ENCODE results near the gene NFKBIB.

NFKBIB gene

GRCh38 chr19:38899447-38900201 is at the start of gene NFKBIB, which contains the start of gene SIRT2:
NFKBIB (plus strand) TSS chr19:38899969; CDS start chr19:38900033, 64 bp downstream.
SIRT2 (minus strand) TSS chr19:38899618; CDS start chr19:38899521, 97 bp downstream.
- H3K36me3 ChIP-seq, result peaks cover 8% of the 10 kb centered on the region
- TF ChIP-seq CTCF (IDR thresholded peaks at IDR 0.05), result peak; percentile 47
- peak within 1 kb of the TSS; percentile 94 for H3K27ac ChIP-seq
- no peaks in the 10 kb centered on the region for H3K27me3 ChIP-seq
- peaks cover 20 to 26% of the 10 kb centered on the region in 2 experiments for H3K4me1 ChIP-seq (ENCODE audit: control insufficient read depth in 1 of 2, insufficient read depth in 1 of 2, low read depth in 1 of 2, low read length in 1 of 2)
- peak within 1 kb of the TSS; percentile 73 to 82 for H3K4me3 ChIP-seq (ENCODE audit: low read depth in 1 of 2, low read length in 1 of 2)
- no peaks in the 10 kb centered on the region for H3K9me3 ChIP-seq

GRCh38 chr19:38850436-38850975 is 49.3 kb upstream of the NFKBIB start:
- H3K27ac ChIP-seq, result peak overlapping the region; percentile 100
- H3K27me3 ChIP-seq, result no peaks in the 10 kb centered on the region
- H3K9me3 ChIP-seq, result no peaks in the 10 kb centered on the region
- H3K4me1 ChIP-seq (ENCODE audit: control insufficient read depth in 1 of 2, insufficient read depth in 1 of 2, low read depth in 1 of 2, low read length in 1 of 2), result peaks cover 34 to 35% of the 10 kb centered on the region in 2 experiments
- H3K4me3 ChIP-seq (ENCODE audit: low read depth in 1 of 2, low read length in 1 of 2), result peak overlapping the region; percentile 80 to 90
- peak; percentile 42 for TF ChIP-seq CTCF (IDR thresholded peaks at IDR 0.05)
- H3K36me3 ChIP-seq, result peaks cover 26% of the 10 kb centered on the region

- Histone ChIP-seq H3K9me3 (no peaks in the 10 kb centered on the region), H3K4me1 (ENCODE audit: control insufficient read depth in 1 of 2, insufficient read depth in 1 of 2, low read depth in 1 of 2, low read length in 1 of 2) (peaks cover 34 to 35% of the 10 kb centered on the region in 2 experiments), H3K27me3 (peaks cover 4% of the 10 kb centered on the region), H3K4me3 (ENCODE audit: low read depth in 1 of 2, low read length in 1 of 2) (peak overlapping the region; percentile 80 to 90), H3K36me3 (peaks cover 20% of the 10 kb centered on the region), H3K27ac (peak overlapping the region; percentile 100)
- no peak for TF ChIP-seq CTCF (IDR thresholded peaks at IDR 0.05)
These were observed 48.7 kb upstream of the NFKBIB start for GRCh38 chr19:38850976-38851621.

- peaks cover 34 to 35% of the 10 kb centered on the region in 2 experiments for H3K4me1 ChIP-seq (ENCODE audit: control insufficient read depth in 1 of 2, insufficient read depth in 1 of 2, low read depth in 1 of 2, low read length in 1 of 2)
- peak overlapping the region; percentile 80 to 90 for H3K4me3 ChIP-seq (ENCODE audit: low read depth in 1 of 2, low read length in 1 of 2)
- no peak for TF ChIP-seq CTCF (IDR thresholded peaks at IDR 0.05)
- H3K27me3 ChIP-seq, result peaks cover 10% of the 10 kb centered on the region
- peaks cover 14% of the 10 kb centered on the region for H3K36me3 ChIP-seq
- H3K27ac ChIP-seq, result peak overlapping the region; percentile 100
- H3K9me3 ChIP-seq, result no peaks in the 10 kb centered on the region
These were observed 48.0 kb upstream of the NFKBIB start for GRCh38 chr19:38851622-38852230.

- peak overlapping the region; percentile 80 to 90 for H3K4me3 ChIP-seq (ENCODE audit: low read depth in 1 of 2, low read length in 1 of 2)
- peaks cover 34% of the 10 kb centered on the region in 2 experiments for H3K4me1 ChIP-seq (ENCODE audit: control insufficient read depth in 1 of 2, insufficient read depth in 1 of 2, low read depth in 1 of 2, low read length in 1 of 2)
- H3K27ac ChIP-seq, result peak overlapping the region; percentile 100
- peaks cover 17% of the 10 kb centered on the region for H3K27me3 ChIP-seq
- peaks cover 6% of the 10 kb centered on the region for H3K36me3 ChIP-seq
- no peaks in the 10 kb centered on the region for H3K9me3 ChIP-seq
- no peak for TF ChIP-seq CTCF (IDR thresholded peaks at IDR 0.05)
These were observed 47.3 kb upstream of the NFKBIB start for GRCh38 chr19:38852231-38853044.

All from neutrophil (primary cell).